ENCODE measurements around the gene ADA.

- TF ChIP-seq CTCF (IDR thresholded peaks at IDR 0.05; ENCODE audit: low read length) (no peak), EZH2 (optimal IDR thresholded peaks at IDR 0.05; ENCODE audit: low read depth, low read length) (no peak), EZH2phosphoT487 (IDR thresholded peaks at IDR 0.05; ENCODE audit: low read length) (no peak)
These were observed 2.0 kb upstream of the ADA start for GRCh38 chr20:44653546-44653945.
